Kidney epithelial cell (primary cell): ENCODE data around the gene NTM. TPM values are rescaled to one million over a fixed set of nuclear protein-coding genes. Genes with fewer than 3 reads are reported as not detected.

ENCODE experiments used
- DNase-seq: peaks from one replicate; pipeline ENCODE4 v3.0.0-alpha.2; 2010; ENCODE audit warnings: low read depth
- H3K27me3 ChIP-seq: 2 replicates; pipeline ENCODE4 v1.6.0; 2011; ENCODE audit warnings: low read length; ENCODE audit not compliant: control insufficient read depth, insufficient read depth
- H3K36me3 ChIP-seq: 2 replicates; pipeline ENCODE4 v1.5.1; 2011; ENCODE audit warnings: low read length; ENCODE audit not compliant: control insufficient read depth, insufficient read depth
- H3K4me3 ChIP-seq: 2 replicates; pipeline ENCODE4 v1.5.1; 2011; ENCODE audit warnings: low read depth, mild to moderate bottlenecking, control low read depth, low read length
- total RNA-seq: library from RNA; depleted of rRNA; stranded (reverse); fragments of >200 nt; gene quantifications from 2 replicates; pipeline ENCODE4 v1.2.3, GENCODE V29; 2015
- TF ChIP-seq, protein P1 (sequence below): IDR thresholded peaks from 2 replicates; pipeline ENCODE4 v1.5.1; 2011; ENCODE audit warnings: mild to moderate bottlenecking, moderate library complexity, low read length, control low read depth, inconsistent platforms; ENCODE audit not compliant: insufficient read depth, poor library complexity, severe bottlenecking

NTM gene
- total RNA-seq, 1 donor from 2014 or later, result 111 TPM

DNA sequence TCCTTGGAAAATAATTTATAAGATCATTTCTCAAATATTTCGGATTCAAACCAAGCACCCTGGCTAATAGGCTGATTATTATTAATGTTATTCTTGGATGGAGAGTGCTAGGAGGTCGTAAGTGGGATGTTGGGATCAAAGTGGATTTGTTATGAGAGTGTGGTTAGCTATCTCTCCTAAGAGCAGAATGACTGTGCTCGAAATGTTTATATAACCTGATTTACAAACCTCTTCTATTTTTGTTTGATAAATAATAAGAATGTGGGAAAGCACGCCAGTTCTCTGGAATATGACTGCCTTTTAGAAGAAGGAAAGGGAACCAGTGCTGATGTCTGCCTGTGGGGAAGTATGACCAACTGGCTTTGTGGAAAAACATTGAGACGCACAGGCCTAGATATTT lies 527.5 kb downstream of the NTM start:
- TF ChIP-seq, protein P1, sequence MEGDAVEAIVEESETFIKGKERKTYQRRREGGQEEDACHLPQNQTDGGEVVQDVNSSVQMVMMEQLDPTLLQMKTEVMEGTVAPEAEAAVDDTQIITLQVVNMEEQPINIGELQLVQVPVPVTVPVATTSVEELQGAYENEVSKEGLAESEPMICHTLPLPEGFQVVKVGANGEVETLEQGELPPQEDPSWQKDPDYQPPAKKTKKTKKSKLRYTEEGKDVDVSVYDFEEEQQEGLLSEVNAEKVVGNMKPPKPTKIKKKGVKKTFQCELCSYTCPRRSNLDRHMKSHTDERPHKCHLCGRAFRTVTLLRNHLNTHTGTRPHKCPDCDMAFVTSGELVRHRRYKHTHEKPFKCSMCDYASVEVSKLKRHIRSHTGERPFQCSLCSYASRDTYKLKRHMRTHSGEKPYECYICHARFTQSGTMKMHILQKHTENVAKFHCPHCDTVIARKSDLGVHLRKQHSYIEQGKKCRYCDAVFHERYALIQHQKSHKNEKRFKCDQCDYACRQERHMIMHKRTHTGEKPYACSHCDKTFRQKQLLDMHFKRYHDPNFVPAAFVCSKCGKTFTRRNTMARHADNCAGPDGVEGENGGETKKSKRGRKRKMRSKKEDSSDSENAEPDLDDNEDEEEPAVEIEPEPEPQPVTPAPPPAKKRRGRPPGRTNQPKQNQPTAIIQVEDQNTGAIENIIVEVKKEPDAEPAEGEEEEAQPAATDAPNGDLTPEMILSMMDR, result no peak
- Histone ChIP-seq H3K27me3 (no peaks in the 10 kb centered on the region), H3K36me3 (no peaks in the 10 kb centered on the region), H3K4me3 (no peak overlapping the region)
- no peak for DNase-seq

- H3K36me3 ChIP-seq, result no peaks in the 10 kb centered on the region
- no peak overlapping the region for H3K4me3 ChIP-seq
- TF ChIP-seq, protein P1, result no peak
- H3K27me3 ChIP-seq, result no peaks in the 10 kb centered on the region
- no peak for DNase-seq
Measured at GRCh38 chr11:131898949-131899348, 528.5 kb downstream of the NTM start.

DNA sequence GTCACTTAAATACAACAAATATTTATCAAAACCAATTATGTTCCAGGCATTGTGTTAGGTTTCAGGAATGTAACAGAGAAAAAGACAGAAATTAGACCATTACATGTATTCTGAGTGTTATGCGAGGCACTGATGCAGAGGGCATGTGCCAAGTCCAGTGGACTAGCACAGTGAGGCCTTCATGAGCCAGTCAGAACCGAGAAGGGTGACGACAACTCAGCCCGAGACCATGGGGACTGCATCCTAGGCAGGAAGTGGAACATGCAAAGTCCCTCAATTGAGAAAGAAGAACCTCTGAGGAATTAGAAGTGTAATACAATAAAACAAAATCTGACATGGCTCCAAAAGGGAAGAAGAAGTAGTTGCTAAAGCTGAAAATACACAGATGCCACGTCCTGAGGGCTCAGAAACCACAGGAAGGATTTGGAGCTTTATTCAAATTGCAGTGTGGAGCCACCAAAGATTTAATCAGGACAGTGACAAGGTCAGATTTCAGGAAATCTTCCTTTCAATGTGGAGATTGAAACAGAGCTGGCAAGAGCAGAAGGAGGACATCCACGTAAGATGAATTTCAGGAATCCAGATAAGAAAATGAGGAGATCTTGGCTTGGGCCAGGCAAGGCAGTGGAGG lies 529.6 kb downstream of the NTM start:
- TF ChIP-seq, protein P1, result no peak
- Histone ChIP-seq H3K4me3 (no peak overlapping the region), H3K36me3 (no peaks in the 10 kb centered on the region), H3K27me3 (no peaks in the 10 kb centered on the region)
- no peak for DNase-seq

GRCh38 chr11:131902421-131902820 lies 532.0 kb downstream of the NTM start:
- TF ChIP-seq, protein P1, result no peak
- H3K4me3 ChIP-seq, result no peak overlapping the region
- H3K27me3 ChIP-seq, result no peaks in the 10 kb centered on the region
- no peak for DNase-seq
- H3K36me3 ChIP-seq, result no peaks in the 10 kb centered on the region

GRCh38 chr11:131903074-131903473 lies 532.7 kb downstream of the NTM start:
- no peaks in the 10 kb centered on the region for H3K36me3 ChIP-seq
- DNase-seq, result no peak
- no peak overlapping the region for H3K4me3 ChIP-seq
- TF ChIP-seq, protein P1, result no peak
- no peaks in the 10 kb centered on the region for H3K27me3 ChIP-seq

DNA sequence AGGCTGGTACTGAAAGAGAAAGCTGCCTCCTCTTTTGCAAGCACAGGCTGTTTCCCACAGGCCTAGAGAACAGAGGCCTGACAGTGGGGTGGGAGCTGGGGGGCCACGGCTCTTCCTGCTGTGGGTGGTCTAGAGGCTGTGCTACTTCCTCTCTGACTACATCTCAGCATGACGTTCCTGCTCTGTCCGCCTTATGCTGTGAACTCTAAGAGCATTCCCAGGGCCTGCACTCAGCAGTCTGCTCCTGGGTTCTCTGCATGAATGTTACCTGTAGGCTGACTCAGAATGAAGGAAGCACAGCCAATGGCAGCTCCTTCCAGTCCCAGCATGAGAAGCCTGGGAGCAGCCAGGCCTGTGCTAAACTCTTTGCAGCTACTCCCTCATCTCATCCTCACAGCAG lies 534.3 kb downstream of the NTM start:
- TF ChIP-seq, protein P1, result no peak
- H3K4me3 ChIP-seq, result no peak overlapping the region
- no peak for DNase-seq

More for the DNA sequence above, 534.3 kb downstream of the NTM start:
- Histone ChIP-seq H3K36me3 (no peaks in the 10 kb centered on the region), H3K27me3 (no peaks in the 10 kb centered on the region)
